Gastrocnemius medialis (tissue), 4 donors: Measurements from ENCODE around the gene FMN2. TPM values are rescaled to one million over a fixed set of nuclear protein-coding genes. Genes with fewer than 3 reads are reported as not detected.

Experiments used
- ATAC-seq, 2 donors: fragments of 150-250 bp; one replicate each; pipeline ENCODE4 v1.9.1; 2016
- DNase-seq, 2 donors: peaks; one replicate each; pipeline ENCODE4 v3.0.0-alpha.2; 2019
- H3K27ac ChIP-seq, 4 donors: fragments of 200-600 bp; sonication (generic); 1 replicate in 1 of 4; 2 replicates in 3 of 4; pipeline ENCODE4 v1.5.1; 2016 to 2018; ENCODE audit warnings: mild to moderate bottlenecking in 2 of 4, moderate library complexity in 1 of 4
- H3K27me3 ChIP-seq, 3 donors: fragments of 200-600 bp; sonication (generic) in 2 of 3; 1 replicate in 1 of 3; 2 replicates in 2 of 3; pipeline versions ENCODE4 v1.5.1 to v1.6.0; 2016 to 2019; ENCODE audit warnings: mild to moderate bottlenecking in 1 of 3, moderate library complexity in 1 of 3
- H3K36me3 ChIP-seq, 2 donors: fragments of 200-600 bp; sonication (generic) in 1 of 2; one replicate each; pipeline ENCODE4 v1.5.1; 2017 to 2018
- H3K4me1 ChIP-seq, 2 donors: fragments of 200-600 bp; sonication (generic) in 1 of 2; one replicate each; pipeline ENCODE4 v1.5.1; 2016 to 2017; ENCODE audit warnings: mild to moderate bottlenecking in 2 of 2
- H3K4me3 ChIP-seq, 4 donors: fragments of 200-600 bp; sonication (generic) in 3 of 4; 1 replicate in 1 of 4; 2 replicates in 3 of 4; pipeline ENCODE4 v1.5.1; 2016 to 2019; ENCODE audit warnings: mild to moderate bottlenecking in 2 of 4
- H3K9me3 ChIP-seq, 3 donors: fragments of 200-600 bp; sonication (generic) in 2 of 3; 1 replicate in 1 of 3; 2 replicates in 2 of 3; pipeline ENCODE4 v1.5.1; 2016 to 2019
- CTCF ChIP-seq, 5 experiments: fragments of 450-650 bp in 3 of 5; fragments of 200-600 bp in 2 of 5; sonication (generic) in 2 of 5; IDR thresholded peaks in 4 of 5; conservative IDR thresholded peaks in 1 of 5; 1 replicate in 4 of 5; 2 replicates in 1 of 5; pipeline ENCODE4 v1.5.1; 2016 to 2019; ENCODE audit warnings: antibody characterized with exemption in 5 of 5, mild to moderate bottlenecking in 3 of 5, moderate library complexity in 3 of 5
- POLR2A ChIP-seq, 2 donors: fragments of 450-650 bp; IDR thresholded peaks; one replicate each; pipeline ENCODE4 v1.6.1; 2017; ENCODE audit warnings: antibody characterized with exemption in 2 of 2, mild to moderate bottlenecking in 2 of 2, moderate library complexity in 2 of 2
- in situ Hi-C, 4 donors: fragments of 200-750 bp; cut with MboI; loops; one replicate each; pipeline versions ENCODE4 v1.15.0 to v1.8.0; 2017; ENCODE audit warnings: low sequenced_read_pairs in 4 of 4
- intact Hi-C: fragments of 100-400 bp; cut with DNase I; formaldehyde crosslinking; loops from one replicate; pipeline ENCODE4 v1.15.1; 2023; ENCODE audit warnings: low total_unique reads
- total RNA-seq, 4 donors: library from RNA; depleted of rRNA; stranded (reverse); fragments of >200 nt; gene quantifications; one replicate each; pipeline versions ENCODE4 v1.1.0 to v1.2.3, GENCODE V29; 2016

Gene FMN2
- total RNA-seq, 4 donors from 2014 or later: 0.51 TPM; not detected in 3

- TF ChIP-seq CTCF (IDR thresholded peaks at IDR 0.05 in 4 of 5, conservative IDR thresholded peaks at IDR 0.05 in 1 of 5) (no peak), POLR2A (IDR thresholded peaks at IDR 0.05) (no peak)
- Histone ChIP-seq H3K27me3 (no peaks in the 10 kb centered on the region), H3K4me1 (no peaks in the 10 kb centered on the region), H3K9me3 (no peaks in the 10 kb centered on the region), H3K27ac (no peak overlapping the region), H3K4me3 (no peak overlapping the region), H3K36me3 (no peaks in the 10 kb centered on the region)
- intact Hi-C loops: no loop called here
- ATAC-seq (no peak), DNase-seq (no peak)
- in situ Hi-C loops: no loop called here
Measured at GRCh38 chr1:240073097-240073496, 18.6 kb upstream of the FMN2 start.

- no peak for TF ChIP-seq POLR2A (IDR thresholded peaks at IDR 0.05)
- no peak for TF ChIP-seq CTCF (IDR thresholded peaks at IDR 0.05 in 4 of 5, conservative IDR thresholded peaks at IDR 0.05 in 1 of 5)
- ATAC-seq: no peak
- H3K9me3 ChIP-seq: no peaks in the 10 kb centered on the region
- no peak overlapping the region for H3K27ac ChIP-seq
- intact Hi-C loops (no loop called here), in situ Hi-C loops (no loop called here)
- H3K4me1 ChIP-seq: no peaks in the 10 kb centered on the region
- H3K27me3 ChIP-seq: no peaks in the 10 kb centered on the region
- no peak for DNase-seq
- H3K4me3 ChIP-seq: no peak overlapping the region
- no peaks in the 10 kb centered on the region for H3K36me3 ChIP-seq
Measured at GRCh38 chr1:240074422-240074821, 17.3 kb upstream of the FMN2 start.

GRCh38 chr1:240074908-240075307, 16.8 kb upstream of the FMN2 start:
- no peak for TF ChIP-seq CTCF (IDR thresholded peaks at IDR 0.05 in 4 of 5, conservative IDR thresholded peaks at IDR 0.05 in 1 of 5)
- no peak for TF ChIP-seq POLR2A (IDR thresholded peaks at IDR 0.05)
- Histone ChIP-seq H3K27ac (no peak overlapping the region), H3K4me3 (no peak overlapping the region), H3K27me3 (no peaks in the 10 kb centered on the region), H3K4me1 (no peaks in the 10 kb centered on the region), H3K36me3 (no peaks in the 10 kb centered on the region), H3K9me3 (no peaks in the 10 kb centered on the region)
- no peak for DNase-seq
- intact Hi-C loops (no loop called here), in situ Hi-C loops (no loop called here)
- ATAC-seq: no peak

GRCh38 chr1:240084337-240084736, 7.3 kb upstream of the FMN2 start:
- intact Hi-C loops: no loop called here
- no peak for ATAC-seq

More at GRCh38 chr1:240084337-240084736, 7.3 kb upstream of the FMN2 start:
- DNase-seq: no peak
- in situ Hi-C loops: no loop called here
- H3K36me3 ChIP-seq: no peaks in the 10 kb centered on the region
- H3K27me3 ChIP-seq: peaks cover 0 to 6% (median 3%) of the 10 kb centered on the region in 3 donors
- H3K9me3 ChIP-seq: no peaks in the 10 kb centered on the region
- no peak overlapping the region for H3K4me3 ChIP-seq
- TF ChIP-seq POLR2A (IDR thresholded peaks at IDR 0.05) (no peak), CTCF (IDR thresholded peaks at IDR 0.05 in 4 of 5, conservative IDR thresholded peaks at IDR 0.05 in 1 of 5) (no peak)
- H3K4me1 ChIP-seq: no peaks in the 10 kb centered on the region
- no peak overlapping the region for H3K27ac ChIP-seq
